ENCODE measurements around the gene PLCB2.

PLCB2 gene

DNA sequence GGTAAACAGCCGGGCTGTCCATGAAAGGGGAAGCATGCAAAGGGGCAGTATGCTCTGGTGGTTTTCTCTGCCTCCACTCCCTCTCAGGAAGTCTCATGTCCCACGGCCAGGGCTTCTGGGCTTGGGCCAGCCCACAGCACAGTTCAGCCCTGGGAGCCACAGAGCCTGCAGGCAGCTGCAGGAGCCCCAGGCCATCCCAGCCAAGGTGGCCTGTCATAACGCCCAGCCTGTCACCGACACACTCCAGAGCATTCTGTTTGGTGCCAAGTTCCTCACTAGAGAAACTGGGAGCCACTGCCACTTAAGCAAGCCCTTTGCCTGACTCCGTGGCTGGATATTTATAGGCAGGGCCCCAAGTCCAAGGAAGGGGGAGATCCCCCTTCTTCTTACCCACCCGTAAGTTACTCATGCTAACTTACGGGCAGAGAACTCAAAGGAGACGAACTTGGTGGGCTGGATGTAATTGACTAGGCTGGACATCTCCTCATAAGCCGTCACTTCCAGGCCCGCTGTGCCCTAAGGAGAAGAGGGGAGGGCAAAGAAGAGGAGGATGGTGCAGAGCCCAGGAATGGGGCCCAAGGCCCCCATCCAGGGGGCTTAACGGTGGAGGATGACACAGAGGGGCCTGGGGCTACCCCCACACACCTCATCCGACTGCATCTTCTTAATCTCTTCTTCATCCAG lies 11.7 kb downstream of the PLCB2 start:
- TF ChIP-seq, protein P1, sequence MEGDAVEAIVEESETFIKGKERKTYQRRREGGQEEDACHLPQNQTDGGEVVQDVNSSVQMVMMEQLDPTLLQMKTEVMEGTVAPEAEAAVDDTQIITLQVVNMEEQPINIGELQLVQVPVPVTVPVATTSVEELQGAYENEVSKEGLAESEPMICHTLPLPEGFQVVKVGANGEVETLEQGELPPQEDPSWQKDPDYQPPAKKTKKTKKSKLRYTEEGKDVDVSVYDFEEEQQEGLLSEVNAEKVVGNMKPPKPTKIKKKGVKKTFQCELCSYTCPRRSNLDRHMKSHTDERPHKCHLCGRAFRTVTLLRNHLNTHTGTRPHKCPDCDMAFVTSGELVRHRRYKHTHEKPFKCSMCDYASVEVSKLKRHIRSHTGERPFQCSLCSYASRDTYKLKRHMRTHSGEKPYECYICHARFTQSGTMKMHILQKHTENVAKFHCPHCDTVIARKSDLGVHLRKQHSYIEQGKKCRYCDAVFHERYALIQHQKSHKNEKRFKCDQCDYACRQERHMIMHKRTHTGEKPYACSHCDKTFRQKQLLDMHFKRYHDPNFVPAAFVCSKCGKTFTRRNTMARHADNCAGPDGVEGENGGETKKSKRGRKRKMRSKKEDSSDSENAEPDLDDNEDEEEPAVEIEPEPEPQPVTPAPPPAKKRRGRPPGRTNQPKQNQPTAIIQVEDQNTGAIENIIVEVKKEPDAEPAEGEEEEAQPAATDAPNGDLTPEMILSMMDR (conservative IDR thresholded peaks at IDR 0.05; ENCODE audit: low read length): no peak
- H3K4me3 ChIP-seq (ENCODE audit: low read length): no peak overlapping the region
- DNase-seq (ENCODE audit: low read depth): no peak

DNA sequence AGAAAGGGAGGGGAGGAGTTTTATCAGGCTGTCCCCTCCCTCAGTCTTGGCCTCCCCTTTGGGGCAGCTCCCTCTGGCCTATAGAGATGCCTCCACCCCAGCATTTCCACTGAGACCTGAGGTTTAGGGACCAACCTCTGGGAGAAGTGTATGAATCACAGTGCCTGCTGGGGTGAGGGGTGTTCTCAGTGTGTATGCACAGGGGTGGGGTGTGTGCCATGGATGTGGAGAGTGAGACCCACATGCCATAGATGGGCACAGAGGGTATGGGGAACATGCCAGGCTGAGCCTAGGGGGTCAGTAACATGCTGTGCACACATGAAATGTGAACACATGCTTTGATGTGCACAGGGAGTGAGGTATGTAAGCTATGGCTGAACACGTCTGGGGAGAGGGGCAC lies 12.4 kb downstream of the PLCB2 start:
- no peak overlapping the region for H3K4me3 ChIP-seq (ENCODE audit: low read length)
- TF ChIP-seq, protein P1 (conservative IDR thresholded peaks at IDR 0.05; ENCODE audit: low read length): no peak
- DNase-seq (ENCODE audit: low read depth): no peak

DNA sequence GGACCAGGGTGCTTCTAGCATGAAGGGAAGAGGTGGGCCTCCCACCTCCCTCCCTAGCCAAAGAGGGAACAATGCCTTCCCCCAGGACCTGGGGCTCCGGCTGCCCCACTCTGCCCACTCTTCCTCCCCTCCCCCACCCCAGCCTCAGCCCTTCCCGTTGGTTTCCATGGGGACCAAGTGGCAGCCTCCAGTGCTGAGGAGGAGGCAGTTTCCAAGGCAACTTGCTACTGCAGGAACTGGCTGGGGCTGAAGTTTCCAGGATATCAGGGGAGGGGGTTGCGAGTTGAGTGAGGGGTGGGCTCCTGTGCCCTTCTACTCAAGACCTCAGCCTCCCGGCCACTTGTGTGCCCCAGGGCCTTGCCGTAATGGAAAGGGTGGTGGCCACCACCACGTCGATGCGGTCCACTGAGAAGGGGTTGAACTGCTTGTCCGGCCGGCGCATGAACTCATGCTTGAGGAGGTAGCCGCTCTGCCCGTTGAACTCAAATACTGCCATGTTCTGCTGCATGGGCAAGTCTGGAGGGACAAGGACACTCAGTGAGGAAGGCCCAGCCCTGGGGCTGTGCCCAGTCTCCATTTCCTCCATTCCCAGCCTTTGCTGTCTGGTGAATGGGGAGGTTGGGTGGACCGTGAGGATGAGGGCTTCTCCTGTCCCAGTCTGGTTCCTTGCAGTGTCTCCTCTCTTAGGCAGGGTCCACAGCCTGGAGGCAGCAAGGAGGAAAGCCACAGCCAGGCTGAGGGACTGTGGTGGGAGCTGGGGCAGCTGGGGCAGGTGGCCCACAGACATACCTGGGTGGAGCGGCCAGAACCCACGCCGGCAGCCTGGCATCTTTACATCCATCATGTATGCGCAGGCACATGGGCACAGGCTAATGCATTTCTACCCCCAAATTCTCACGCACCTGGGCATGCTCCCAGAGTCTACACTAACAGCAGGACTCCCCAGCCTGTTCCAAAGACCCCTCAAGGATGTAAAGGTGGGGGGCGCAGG lies 13.5 kb downstream of the PLCB2 start:
- TF ChIP-seq, protein P1 (conservative IDR thresholded peaks at IDR 0.05; ENCODE audit: low read length): no peak
- H3K4me3 ChIP-seq (ENCODE audit: low read length): no peak overlapping the region
- no peak for DNase-seq (ENCODE audit: low read depth)

DNA sequence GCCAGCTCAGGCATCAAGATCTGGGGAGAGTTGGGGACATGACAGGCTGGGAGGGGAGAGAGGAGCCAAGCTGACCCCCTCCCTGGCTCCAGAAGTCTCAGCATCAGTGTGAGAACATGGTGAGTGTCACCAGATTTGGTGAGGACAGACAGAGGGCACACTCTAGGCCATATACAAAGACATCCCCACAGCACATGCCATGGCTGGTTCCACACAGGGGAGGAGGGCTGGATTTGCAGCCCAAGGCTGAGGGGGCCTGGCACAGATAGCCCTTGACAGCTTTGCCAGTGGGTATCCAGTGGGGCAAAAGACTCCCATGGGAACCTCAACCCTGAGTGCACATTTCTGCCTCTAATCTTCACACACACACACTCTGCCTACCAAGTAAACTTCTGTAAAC lies 14.7 kb downstream of the PLCB2 start:
- no peak overlapping the region for H3K4me3 ChIP-seq (ENCODE audit: low read length)
- TF ChIP-seq, protein P1 (conservative IDR thresholded peaks at IDR 0.05; ENCODE audit: low read length): no peak
- no peak for DNase-seq (ENCODE audit: low read depth)

DNA sequence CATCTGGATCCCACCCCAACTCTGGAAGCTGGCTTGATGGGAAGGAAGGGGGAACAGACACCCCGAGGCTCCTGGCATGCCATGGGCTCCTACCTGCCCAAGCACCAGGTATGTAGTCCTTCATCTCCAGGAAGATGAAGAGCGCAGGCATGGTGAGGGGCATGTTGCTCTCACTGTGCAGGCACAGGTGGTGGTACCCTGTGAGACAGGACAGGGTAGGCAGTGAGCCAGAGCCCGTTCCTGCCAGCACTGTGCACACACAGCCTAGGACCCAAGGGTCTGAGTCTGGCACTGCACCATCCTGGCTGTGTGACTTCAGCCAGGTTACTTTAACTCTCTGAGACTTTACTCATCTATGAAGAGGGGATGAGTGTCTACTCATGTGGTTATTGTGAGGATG lies 15.5 kb downstream of the PLCB2 start:
- TF ChIP-seq, protein P1 (conservative IDR thresholded peaks at IDR 0.05; ENCODE audit: low read length): no peak
- DNase-seq (ENCODE audit: low read depth): no peak
- H3K4me3 ChIP-seq (ENCODE audit: low read length): no peak overlapping the region

DNA sequence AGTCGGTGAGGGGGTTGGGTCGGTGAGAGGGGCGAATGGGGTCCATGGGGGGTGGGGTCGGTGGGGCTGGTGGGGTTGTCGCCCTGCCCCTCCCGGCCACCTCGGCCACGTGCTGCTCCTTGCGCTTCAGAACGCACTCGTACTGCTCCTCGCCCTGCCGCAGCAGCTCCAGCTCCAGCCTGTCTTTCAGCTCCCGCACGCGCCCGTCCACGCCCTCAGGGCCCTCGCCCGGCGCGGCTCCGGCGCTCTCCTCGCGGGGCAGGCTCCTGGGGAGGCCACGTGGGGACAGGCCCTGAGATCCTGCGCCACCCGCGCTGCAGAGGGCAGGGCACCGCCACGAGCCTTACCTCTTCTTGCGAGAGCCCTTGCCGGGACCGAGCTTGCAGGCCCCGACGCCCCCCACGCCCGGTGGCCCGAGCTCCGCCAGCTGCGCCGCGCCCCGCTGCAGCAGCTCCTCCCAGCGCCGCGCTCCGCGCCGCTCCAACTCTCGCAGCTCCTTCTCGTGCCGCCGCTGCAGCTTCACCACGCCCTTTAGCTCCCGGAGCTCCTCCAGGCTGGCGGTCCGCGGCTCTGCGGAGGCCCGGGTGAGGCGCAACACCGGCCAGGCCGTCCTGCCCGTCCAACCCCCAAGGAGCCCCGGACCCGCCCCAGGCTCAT lies 16.7 kb downstream of the PLCB2 start:
- peak; percentile 48 for DNase-seq (ENCODE audit: low read depth)
- TF ChIP-seq, protein P1 (conservative IDR thresholded peaks at IDR 0.05; ENCODE audit: low read length): no peak
- H3K4me3 ChIP-seq (ENCODE audit: low read length): peak overlapping the region; percentile 38

Measured in AG10803 (cell line).